HCT116 (cell line): ENCODE measurements around the gene FKBP10. TPM values are rescaled to one million over a fixed set of nuclear protein-coding genes. Genes with fewer than 3 reads are reported as not detected.

Experiments
- ATAC-seq: fragments of 200-7000 bp; cut with Tn5 transposase; 2 replicates; pipeline ENCODE4 v1.9.1; 2020; ENCODE audit warnings: mild to moderate bottlenecking, moderate library complexity
- BruUV-seq: library from RNA; stranded (reverse); fragments of 400-500 nt; replicated peaks from 2 replicates; lab custom pipeline; 2021; lab: Mats Ljungman, UMichigan
- CTCF ChIA-PET: fragments of 300-600 bp; sonication (Branson Sonifier 250); formaldehyde crosslinking; loops from one replicate; lab custom pipeline; 2021; ENCODE audit warnings: antibody characterized with exemption; lab: Charles Lee
- POLR2A ChIA-PET: fragments of 300-600, 350-600 bp; sonication (Branson Sonifier 250); formaldehyde crosslinking; loops from one replicate; lab custom pipeline; 2021; ENCODE audit warnings: antibody characterized with exemption; lab: Charles Lee
- RAD21 ChIA-PET, 2 experiments: fragments of 300-600 bp; sonication (Branson Sonifier 250); formaldehyde crosslinking; loops; one replicate each; lab custom pipeline; 2023; ENCODE audit warnings: low total read pairs in 2 of 2; ENCODE audit not compliant: uncharacterized antibody in 2 of 2, unreplicated experiment in 2 of 2, low non-redundant PET in 1 of 2; lab: Charles Lee
- DNase-seq: peaks from one replicate; pipeline ENCODE4 v3.0.0-alpha.2; 2010; ENCODE audit warnings: low read depth, low spot score
- H2AFZ ChIP-seq: fragments of 200-600 bp; shearing (Covaris generic), sonication (generic); 2 replicates; pipeline ENCODE4 v1.6.1; 2017; ENCODE audit warnings: low read depth, mixed run types, mixed read lengths, antibody characterized with exemption, low read length; ENCODE audit not compliant: poor library complexity, severe bottlenecking
- H3K27ac ChIP-seq: 2 replicates; pipeline ENCODE4 v1.5.1; 2012; ENCODE audit warnings: low read depth, low read length
- H3K27me3 ChIP-seq: fragments of 200-600 bp; sonication (generic); 2 replicates; pipeline ENCODE4 v1.6.1; 2016; ENCODE audit warnings: mixed run types, low read length, mixed read lengths; ENCODE audit not compliant: insufficient read depth
- H3K36me3 ChIP-seq, 2 experiments: fragments of 200-500 bp in 1 of 2; fragments of 200-600 bp in 1 of 2; sonication (Bioruptor generic) in 1 of 2; sonication (generic) in 1 of 2; 2 replicates each; pipeline versions ENCODE4 v1.5.1 to v1.6.1; 2014 to 2016; ENCODE audit warnings: low read length in 2 of 2, inconsistent platforms in 1 of 2, mixed read lengths in 1 of 2, mixed run types in 1 of 2; ENCODE audit not compliant: insufficient read depth in 2 of 2, control insufficient read depth in 1 of 2
- H3K4me1 ChIP-seq, 2 experiments: fragments of 200-600 bp in 1 of 2; sonication (generic) in 1 of 2; 2 replicates each; pipeline versions ENCODE4 v1.5.1 to v1.6.1; 2012 to 2017; ENCODE audit warnings: low read length in 2 of 2, inconsistent platforms in 1 of 2, mild to moderate bottlenecking in 1 of 2, mixed read lengths in 1 of 2, mixed run types in 1 of 2, moderate library complexity in 1 of 2; ENCODE audit not compliant: insufficient read depth in 2 of 2, control insufficient read depth in 1 of 2
- H3K4me2 ChIP-seq: fragments of 200-600 bp; sonication (generic); 2 replicates; pipeline ENCODE4 v1.6.1; 2017; ENCODE audit warnings: mixed run types, low read length, mixed read lengths
- H3K4me3 ChIP-seq, 2 experiments: fragments of 200-600 bp in 1 of 2; sonication (generic) in 1 of 2; replicated peaks in 1 of 2; 2 replicates each; pipeline ENCODE4 v1.5.1; 2011 to 2016; ENCODE audit warnings: low read length in 2 of 2, control low read depth in 1 of 2, low read depth in 1 of 2, mild to moderate bottlenecking in 1 of 2, mixed read lengths in 1 of 2, mixed run types in 1 of 2
- H3K79me2 ChIP-seq: fragments of 200-600 bp; sonication (generic); 2 replicates; pipeline ENCODE4 v1.6.1; 2017; ENCODE audit warnings: mild to moderate bottlenecking, mixed run types, low read length, moderate library complexity, mixed read lengths; ENCODE audit not compliant: insufficient read depth
- H3K9ac ChIP-seq: fragments of 200-600 bp; sonication (generic); 2 replicates; pipeline ENCODE4 v1.6.1; 2016; ENCODE audit warnings: low read length, mixed read lengths
- H3K9me2 ChIP-seq: fragments of 200-600 bp; sonication (generic), shearing (Covaris generic); 2 replicates; pipeline ENCODE4 v1.6.1; 2017; ENCODE audit warnings: mixed run types, mild to moderate bottlenecking, moderate library complexity; ENCODE audit not compliant: insufficient read depth
- H3K9me3 ChIP-seq, 2 experiments: fragments of 200-500 bp in 1 of 2; fragments of 200-600 bp in 1 of 2; sonication (Bioruptor generic) in 1 of 2; sonication (generic) in 1 of 2; 2 replicates each; pipeline ENCODE4 v1.6.1; 2014 to 2017; ENCODE audit warnings: low read length in 2 of 2, mixed read lengths in 2 of 2, inconsistent platforms in 1 of 2, low read depth in 1 of 2, mild to moderate bottlenecking in 1 of 2, mixed run types in 1 of 2, moderate library complexity in 1 of 2; ENCODE audit not compliant: control insufficient read depth in 1 of 2, insufficient read depth in 1 of 2
- H4K20me1 ChIP-seq: fragments of 200-600 bp; sonication (generic), shearing (Covaris generic); 2 replicates; pipeline ENCODE4 v1.6.1; 2017; ENCODE audit warnings: mixed run types, mild to moderate bottlenecking, moderate library complexity; ENCODE audit not compliant: insufficient read depth
- ATF3 ChIP-seq: IDR thresholded peaks from 2 replicates; pipeline ENCODE4 v1.6.1; 2012
- CEBPB ChIP-seq: IDR thresholded peaks from 2 replicates; pipeline ENCODE4 v1.6.1; 2012; ENCODE audit warnings: low read depth
- ELF1 ChIP-seq: IDR thresholded peaks from 2 replicates; pipeline ENCODE4 v1.6.1; 2012; ENCODE audit warnings: low read depth, borderline replicate concordance
- EZH2 ChIP-seq: fragments of 200-600 bp; sonication (generic); IDR thresholded peaks from 2 replicates; pipeline ENCODE4 v1.6.1; 2017; ENCODE audit warnings: antibody characterized with exemption, mixed run types
- RAD21 ChIP-seq: IDR thresholded peaks from 2 replicates; pipeline ENCODE4 v1.6.1; 2012; ENCODE audit warnings: low read depth, mild to moderate bottlenecking
- REST ChIP-seq: IDR thresholded peaks from 2 replicates; pipeline ENCODE4 v1.6.1; 2012; ENCODE audit warnings: low read depth
- SIN3A ChIP-seq: IDR thresholded peaks from 2 replicates; pipeline ENCODE4 v1.6.1; 2012; ENCODE audit warnings: low read depth
- YY1 ChIP-seq: IDR thresholded peaks from 2 replicates; pipeline ENCODE4 v1.6.1; 2011; ENCODE audit warnings: low read length, low read depth, moderate library complexity, mild to moderate bottlenecking; ENCODE audit not compliant: insufficient replicate concordance; ENCODE audit errors: extremely low read depth
- ZBTB33 ChIP-seq: IDR thresholded peaks from 2 replicates; pipeline ENCODE4 v1.6.1; 2011; ENCODE audit warnings: mild to moderate bottlenecking, low read length, moderate library complexity; ENCODE audit not compliant: insufficient replicate concordance; ENCODE audit errors: extremely low read depth
- ZNF274 ChIP-seq: fragments of 200-500 bp; sonication (Bioruptor generic); IDR thresholded peaks from 2 replicates; pipeline ENCODE4 v1.6.1; 2014; ENCODE audit warnings: mild to moderate bottlenecking, low read depth, low read length, inconsistent platforms
- intact Hi-C: fragments of 100-400 bp; cut with micrococcal nuclease; formaldehyde crosslinking; loops from 2 replicates; pipeline ENCODE4 v1.10.0; 2022
- total RNA-seq: library from RNA; stranded (reverse); gene quantifications from one replicate; pipeline ENCODE4 v1.2.1, GENCODE V29; 2021; ENCODE audit not compliant: unreplicated experiment

FKBP10 gene
- total RNA-seq, 1 experiment from 2014 or later = 78.5 TPM

GRCh38 chr17:41777157-41777573, 35.6 kb upstream of the FKBP10 start (continued):
- TF ChIP-seq REST = no peak
- no peak for TF ChIP-seq ZNF274
- TF ChIP-seq RAD21 = no peak
- no peak for TF ChIP-seq ELF1
- TF ChIP-seq EZH2 = no peak

GRCh38 chr17:41777574-41778188, 35.1 kb upstream of the FKBP10 start:
- Histone ChIP-seq H3K4me2 (peak overlapping the region; percentile 58), H3K4me1 (peaks cover 76 to 91% of the 10 kb centered on the region in 2 experiments)
- no peak for DNase-seq
- TF ChIP-seq YY1 (no peak), REST (no peak), SIN3A (no peak), ATF3 (no peak), CEBPB (no peak), ZBTB33 (no peak), RAD21 (no peak)

More at GRCh38 chr17:41777574-41778188, 35.1 kb upstream of the FKBP10 start:
- POLR2A ChIA-PET = interaction anchor here (0.8 to 3.4 kb wide), 4 partner anchors 8 to 87 kb away, joined by 3 to 36 read pairs (median 6); partner anchors contain the start of gene JUP
- no peak overlapping the region for H2AFZ ChIP-seq
- intact Hi-C loops = no loop called here
- CTCF ChIA-PET = interaction anchor here (1.0 to 3.0 kb wide), 3 partner anchors 8 to 182 kb away, joined by 3 to 35 read pairs (median 6); partner anchors contain the start of gene JUP
- no peaks in the 10 kb centered on the region for H3K9me2 ChIP-seq
- no peak overlapping the region for H3K4me3 ChIP-seq
- ATAC-seq = peak; percentile 22
- RAD21 ChIA-PET = interaction anchor here in 1 of 2 experiments (2.5 kb wide), 1 partner anchor 8 kb away, joined by 8 read pairs; the partner anchor contains the start of gene JUP
- no peaks in the 10 kb centered on the region for H3K27me3 ChIP-seq
- H3K36me3 ChIP-seq = no peaks in the 10 kb centered on the region
- H3K9me3 ChIP-seq = no peaks in the 10 kb centered on the region
- no peaks in the 10 kb centered on the region for H4K20me1 ChIP-seq
- BruUV-seq = no TSS peak
- peak overlapping the region; percentile 86 for H3K27ac ChIP-seq
- H3K9ac ChIP-seq = peak overlapping the region; percentile 32
- H3K79me2 ChIP-seq = peaks cover 75% of the 10 kb centered on the region
